PC-3 (cell line): ENCODE data around the gene EIPR1. TPM values are rescaled to one million over a fixed set of nuclear protein-coding genes. Genes with fewer than 3 reads are reported as not detected.

Source experiments
- ATAC-seq: fragments of 200-7000 bp; cut with Tn5 transposase; 2 replicates; pipeline ENCODE4 v1.9.1; 2020; ENCODE audit warnings: mild to moderate bottlenecking, moderate library complexity
- BruUV-seq: library from RNA; stranded (reverse); fragments of 400-500 nt; replicated peaks from 2 replicates; lab custom pipeline; 2021; lab: Mats Ljungman, UMichigan
- CTCF ChIA-PET: fragments of 300-600 bp; sonication (Branson Sonifier 250); formaldehyde crosslinking; loops from one replicate; lab custom pipeline; 2022; ENCODE audit warnings: antibody characterized with exemption; lab: Charles Lee
- POLR2A ChIA-PET: fragments of 300-600 bp; sonication (Branson Sonifier 250); formaldehyde crosslinking; loops from one replicate; lab custom pipeline; 2022; ENCODE audit warnings: antibody characterized with exemption; ENCODE audit not compliant: unreplicated experiment; lab: Charles Lee
- DNase-seq: peaks from one replicate; pipeline ENCODE4 v3.0.0-alpha.2; 2015
- H2AFZ ChIP-seq: fragments of 300-600 bp; sonication (generic); 2 replicates; pipeline ENCODE4 v1.6.0; 2016; ENCODE audit warnings: antibody characterized with exemption, low read length
- H3F3A ChIP-seq: fragments of 300-600 bp; sonication (generic); one replicate; pipeline ENCODE4 v1.6.0; 2017; ENCODE audit warnings: antibody characterized with exemption, low read length, control low read depth, mild to moderate bottlenecking; ENCODE audit not compliant: unreplicated experiment
- H3K27ac ChIP-seq: fragments of 300-600 bp; sonication (generic); 2 replicates; pipeline ENCODE4 v1.5.1; 2016; ENCODE audit warnings: mild to moderate bottlenecking, low read length
- H3K27me3 ChIP-seq: fragments of 300-600 bp; sonication (generic); 2 replicates; pipeline ENCODE4 v1.6.1; 2016; ENCODE audit warnings: low read length, mixed read lengths
- H3K36me3 ChIP-seq: fragments of 300-600 bp; sonication (generic); 2 replicates; pipeline ENCODE4 v1.6.1; 2016; ENCODE audit warnings: low read depth, mixed run types, low read length, mixed read lengths
- H3K4me1 ChIP-seq: fragments of 300-600 bp; sonication (generic); 2 replicates; pipeline ENCODE4 v1.5.1; 2016; ENCODE audit warnings: low read length; ENCODE audit not compliant: insufficient read depth
- H3K4me2 ChIP-seq: fragments of 300-600 bp; sonication (generic); 2 replicates; pipeline ENCODE4 v1.6.0; 2016; ENCODE audit warnings: low read length
- H3K4me3 ChIP-seq: fragments of 300-600 bp; sonication (generic); 2 replicates; pipeline ENCODE4 v1.5.1; 2016; ENCODE audit warnings: mild to moderate bottlenecking, low read length, mixed read lengths
- H3K79me2 ChIP-seq: fragments of 300-600 bp; sonication (generic); 2 replicates; pipeline ENCODE4 v1.6.1; 2017; ENCODE audit warnings: low read length, mixed read lengths
- H3K9ac ChIP-seq: fragments of 300-600 bp; sonication (generic); 2 replicates; pipeline ENCODE4 v1.6.0; 2016; ENCODE audit warnings: mild to moderate bottlenecking, low read length
- H3K9me2 ChIP-seq: fragments of 300-600 bp; sonication (generic); replicated peaks from 2 replicates; pipeline ENCODE4 v1.6.1; 2016; ENCODE audit warnings: mixed run types, low read length, mixed read lengths
- H3K9me3 ChIP-seq: fragments of 300-600 bp; sonication (generic); 2 replicates; pipeline ENCODE4 v1.6.1; 2016; ENCODE audit warnings: low read length, mixed read lengths
- H4K20me1 ChIP-seq: fragments of 300-600 bp; sonication (generic); 2 replicates; pipeline ENCODE4 v1.6.1; 2016; ENCODE audit warnings: low read length, mixed read lengths
- CTCF ChIP-seq: fragments of 300-600 bp; sonication (generic); conservative IDR thresholded peaks from 2 replicates; pipeline ENCODE4 v1.5.1; 2017; ENCODE audit warnings: antibody characterized with exemption, low read depth, mild to moderate bottlenecking, low read length
- EZH2 ChIP-seq: fragments of 300-600 bp; sonication (generic); IDR thresholded peaks from one replicate; pipeline ENCODE4 v1.6.1; 2017; ENCODE audit warnings: antibody characterized with exemption, mild to moderate bottlenecking, low read length; ENCODE audit not compliant: unreplicated experiment
- EZH2phosphoT487 ChIP-seq: fragments of 300-600 bp; sonication (generic); IDR thresholded peaks from 2 replicates; pipeline ENCODE4 v1.6.1; 2018; ENCODE audit warnings: mild to moderate bottlenecking, antibody characterized with exemption, low read length, borderline replicate concordance
- intact Hi-C: fragments of 100-400 bp; cut with micrococcal nuclease; formaldehyde crosslinking; loops from 2 replicates; pipeline ENCODE4 v1.9.0; 2023
- total RNA-seq: library from RNA; depleted of rRNA; stranded (reverse); fragments of >200 nt; gene quantifications from 2 replicates; pipeline ENCODE4 v1.2.3, GENCODE V29; 2014

The EIPR1 gene
- total RNA-seq, 1 experiment from 2014 or later, result 90.1 TPM

- peaks cover 12% of the 10 kb centered on the region; the same call in 1 of the 2 replicates for H3K79me2 ChIP-seq
- no peaks in the 10 kb centered on the region for H3K9me2 ChIP-seq
- no peaks in the 10 kb centered on the region for H3K9me3 ChIP-seq
- H4K20me1 ChIP-seq, result peaks cover 6% of the 10 kb centered on the region; the same call in 1 of the 2 replicates
- CTCF ChIA-PET, result no interaction called here
- no peaks in the 10 kb centered on the region for H3K27me3 ChIP-seq
- TF ChIP-seq EZH2 (no peak), EZH2phosphoT487 (no peak), CTCF (no peak)
- no peak overlapping the region for H3K4me3 ChIP-seq
- H2AFZ ChIP-seq, result no peak overlapping the region
- no peaks in the 10 kb centered on the region for H3K36me3 ChIP-seq
- ATAC-seq (no peak), DNase-seq (no peak)
- intact Hi-C loops, result no loop called here
- H3K27ac ChIP-seq, result no peak overlapping the region
- POLR2A ChIA-PET, result no interaction called here
- H3F3A ChIP-seq, result no peaks in the 10 kb centered on the region
- no peaks in the 10 kb centered on the region for H3K4me1 ChIP-seq
- no peak overlapping the region for H3K9ac ChIP-seq
- BruUV-seq, result no TSS peak
- no peak overlapping the region for H3K4me2 ChIP-seq
Observed at GRCh38 chr2:3316456-3317276, 61.0 kb downstream of the EIPR1 start.

- Histone ChIP-seq H2AFZ (no peak overlapping the region), H3K9ac (no peak overlapping the region), H4K20me1 (peaks cover 6% of the 10 kb centered on the region; the same call in 1 of the 2 replicates), H3K4me2 (no peak overlapping the region), H3K79me2 (0 out of 2 replicates have a peak, but pooled peaks cover 7% of the 10 kb centered on the region), H3K4me1 (no peaks in the 10 kb centered on the region), H3K27me3 (no peaks in the 10 kb centered on the region), H3K9me3 (no peaks in the 10 kb centered on the region), H3K9me2 (no peaks in the 10 kb centered on the region), H3K4me3 (no peak overlapping the region), H3K36me3 (no peaks in the 10 kb centered on the region), H3K27ac (no peak overlapping the region), H3F3A (no peaks in the 10 kb centered on the region)
- POLR2A ChIA-PET, result no interaction called here
- TF ChIP-seq EZH2phosphoT487, result no peak
- TF ChIP-seq EZH2, result no peak
- TF ChIP-seq CTCF, result no peak
- ATAC-seq (no peak), DNase-seq (no peak)
- BruUV-seq, result no TSS peak
- intact Hi-C loops, result no loop called here
- CTCF ChIA-PET, result no interaction called here
Observed at GRCh38 chr2:3314626-3315025, 63.0 kb downstream of the EIPR1 start.

- intact Hi-C loops, result no loop called here
- Histone ChIP-seq H3K4me1 (no peaks in the 10 kb centered on the region), H4K20me1 (peaks cover 6% of the 10 kb centered on the region; the same call in 1 of the 2 replicates), H3K4me3 (no peak overlapping the region), H3K9me2 (no peaks in the 10 kb centered on the region), H3K36me3 (no peaks in the 10 kb centered on the region), H3K9ac (no peak overlapping the region), H3K9me3 (no peaks in the 10 kb centered on the region), H3K79me2 (0 out of 2 replicates have a peak, but pooled peaks cover 7% of the 10 kb centered on the region), H3K4me2 (no peak overlapping the region), H2AFZ (no peak overlapping the region), H3K27ac (no peak overlapping the region), H3F3A (no peaks in the 10 kb centered on the region), H3K27me3 (no peaks in the 10 kb centered on the region)
- ATAC-seq (no peak), DNase-seq (no peak)
- BruUV-seq, result no TSS peak
- no peak for TF ChIP-seq EZH2phosphoT487
- ChIA-PET POLR2A (no interaction called here), CTCF (no interaction called here)
Observed at GRCh38 chr2:3313781-3314375, 63.7 kb downstream of the EIPR1 start.
